ENCODE measurements around the gene NQO2.

The NQO2 gene, protein sequence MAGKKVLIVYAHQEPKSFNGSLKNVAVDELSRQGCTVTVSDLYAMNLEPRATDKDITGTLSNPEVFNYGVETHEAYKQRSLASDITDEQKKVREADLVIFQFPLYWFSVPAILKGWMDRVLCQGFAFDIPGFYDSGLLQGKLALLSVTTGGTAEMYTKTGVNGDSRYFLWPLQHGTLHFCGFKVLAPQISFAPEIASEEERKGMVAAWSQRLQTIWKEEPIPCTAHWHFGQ

DNA sequence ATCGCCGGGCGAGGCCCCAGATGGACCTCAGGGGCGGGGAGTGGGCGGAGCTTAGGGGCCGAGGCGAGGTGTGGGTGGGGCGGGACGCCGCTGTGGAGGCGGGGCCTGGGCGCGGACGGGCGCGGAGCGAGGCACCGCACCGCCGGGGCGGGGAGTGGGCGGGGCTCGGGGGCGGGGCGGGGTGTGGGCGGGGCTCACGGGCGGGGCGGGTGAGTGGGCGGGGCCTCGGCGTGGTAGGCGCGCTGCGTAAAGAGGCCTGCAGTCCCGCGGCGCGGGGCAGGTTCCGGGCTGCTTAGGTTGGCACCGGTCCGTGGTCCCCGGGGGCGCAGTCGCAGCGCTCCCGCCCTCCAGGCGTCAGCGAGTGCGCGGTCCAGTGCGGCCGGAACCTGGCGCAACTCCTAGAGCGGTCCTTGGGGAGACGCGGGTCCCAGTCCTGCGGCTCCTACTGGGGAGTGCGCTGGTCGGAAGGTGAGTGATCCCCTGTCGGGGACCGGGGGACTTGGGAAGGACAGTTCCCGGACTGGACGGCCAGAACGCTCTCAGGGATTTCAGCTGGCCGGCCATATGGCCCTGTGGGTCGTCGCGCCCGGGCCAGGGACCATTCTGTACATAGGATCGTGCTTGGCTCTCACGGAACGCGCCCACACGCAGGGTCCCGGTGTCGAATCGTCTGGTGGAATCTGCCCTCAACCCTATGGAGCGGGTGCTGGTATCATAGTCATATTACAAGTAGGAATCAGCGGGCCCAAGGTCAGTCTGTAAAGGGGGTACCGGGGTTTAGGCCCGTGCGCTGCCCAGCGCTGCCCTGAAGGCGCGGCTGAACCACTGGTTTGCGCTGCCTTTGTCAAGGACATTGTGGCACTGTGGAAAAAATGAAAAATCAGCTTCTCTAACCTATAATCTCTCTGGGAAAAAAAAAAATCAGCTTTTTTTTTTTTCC is at the start of gene NQO2:
Gene NQO2 (plus strand): TSS at position 277 of the 940 bp plus-strand sequence. CDS start 6,659 bp downstream, outside the sequence.
- peak; percentile 85 for TF ChIP-seq POLR2A (IDR thresholded peaks at IDR 0.05; ENCODE audit: extremely low read depth, insufficient read length)
- TF ChIP-seq CTCF (IDR thresholded peaks at IDR 0.05; ENCODE audit: low read depth, low read length), result no peak
- TF ChIP-seq MYC (IDR thresholded peaks at IDR 0.05; ENCODE audit: low read depth, low read length), result peak; percentile 28; the same call in 1 of the 2 replicates
- TF ChIP-seq, protein P1, sequence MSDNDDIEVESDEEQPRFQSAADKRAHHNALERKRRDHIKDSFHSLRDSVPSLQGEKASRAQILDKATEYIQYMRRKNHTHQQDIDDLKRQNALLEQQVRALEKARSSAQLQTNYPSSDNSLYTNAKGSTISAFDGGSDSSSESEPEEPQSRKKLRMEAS (IDR thresholded peaks at IDR 0.05; ENCODE audit: low read depth, low read length), result peak; percentile 43; the same call in 1 of the 2 replicates
- H3K4me3 ChIP-seq (ENCODE audit: low read depth, low read length), result peak within 1 kb of the TSS; percentile 70
- peak; percentile 86 for DNase-seq (ENCODE audit: low read depth)

- TF ChIP-seq CTCF (IDR thresholded peaks at IDR 0.05; ENCODE audit: low read depth, low read length) (no peak), MYC (IDR thresholded peaks at IDR 0.05; ENCODE audit: low read depth, low read length) (no peak), POLR2A (IDR thresholded peaks at IDR 0.05; ENCODE audit: extremely low read depth, insufficient read length) (no peak)
- TF ChIP-seq, protein P1 (IDR thresholded peaks at IDR 0.05; ENCODE audit: low read depth, low read length), result no peak
- DNase-seq (ENCODE audit: low read depth), result no peak
- H3K4me3 ChIP-seq (ENCODE audit: low read depth, low read length), result no peak overlapping the region
Observed at GRCh38 chr6:2950713-2951112, 49.0 kb upstream of the NQO2 start.

DNA sequence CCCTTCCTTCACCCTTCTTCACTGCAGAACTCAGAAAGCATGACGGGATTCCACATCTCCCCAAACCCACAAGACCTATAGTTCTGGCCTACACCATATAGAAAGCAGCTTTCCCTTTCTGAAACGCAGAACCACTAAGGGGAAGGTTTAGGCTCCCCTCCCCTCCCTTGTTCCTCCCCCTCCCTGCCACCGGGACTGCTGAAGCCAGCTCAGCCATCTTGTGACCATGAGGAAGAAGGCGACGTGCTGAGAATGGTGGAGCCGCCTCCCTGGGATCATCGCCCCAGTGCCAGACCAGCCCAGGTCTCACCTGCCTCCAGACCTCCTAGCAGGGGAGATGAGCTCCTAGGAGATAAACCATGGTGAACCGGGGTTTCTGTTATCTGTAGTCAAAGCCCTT is 48.0 kb upstream of the NQO2 start:
- H3K4me3 ChIP-seq (ENCODE audit: low read depth, low read length), result no peak overlapping the region
- no peak for TF ChIP-seq MYC (IDR thresholded peaks at IDR 0.05; ENCODE audit: low read depth, low read length)
- TF ChIP-seq POLR2A (IDR thresholded peaks at IDR 0.05; ENCODE audit: extremely low read depth, insufficient read length), result no peak
- TF ChIP-seq CTCF (IDR thresholded peaks at IDR 0.05; ENCODE audit: low read depth, low read length), result no peak
- TF ChIP-seq, protein P1 (IDR thresholded peaks at IDR 0.05; ENCODE audit: low read depth, low read length), result no peak
- DNase-seq (ENCODE audit: low read depth), result peak; percentile 25

- H3K4me3 ChIP-seq (ENCODE audit: low read depth, low read length), result no peak overlapping the region
- TF ChIP-seq MYC (IDR thresholded peaks at IDR 0.05; ENCODE audit: low read depth, low read length), result 0 out of 2 replicates have a peak, but pooled peaks have one; percentile 47
- TF ChIP-seq CTCF (IDR thresholded peaks at IDR 0.05; ENCODE audit: low read depth, low read length), result peak; percentile 98
- TF ChIP-seq, protein P1 (IDR thresholded peaks at IDR 0.05; ENCODE audit: low read depth, low read length), result peak; percentile 46; the same call in 1 of the 2 replicates
- TF ChIP-seq POLR2A (IDR thresholded peaks at IDR 0.05; ENCODE audit: extremely low read depth, insufficient read length), result no peak
- peak; percentile 86 for DNase-seq (ENCODE audit: low read depth)
Observed at GRCh38 chr6:2952557-2953095, 47.1 kb upstream of the NQO2 start.

DNA sequence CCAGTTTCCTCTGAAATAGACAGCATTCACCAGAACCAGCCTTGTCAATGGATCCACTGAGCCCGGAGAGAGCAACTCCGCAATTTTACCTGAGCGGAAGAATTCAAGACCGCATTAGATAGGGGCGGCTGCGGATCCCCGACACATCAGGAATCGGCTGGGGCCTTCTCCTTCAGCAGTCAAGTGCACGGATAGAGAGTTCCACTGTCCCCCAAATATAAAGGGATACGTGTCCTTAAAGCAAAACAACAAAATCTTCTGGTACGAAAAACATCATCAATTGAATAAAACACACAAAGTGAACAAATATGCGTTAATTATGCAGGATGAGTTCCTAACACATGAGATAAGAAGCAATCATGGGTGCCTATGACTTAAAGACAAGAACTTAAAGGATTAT is 46.6 kb upstream of the NQO2 start:
- H3K4me3 ChIP-seq (ENCODE audit: low read depth, low read length), result no peak overlapping the region
- DNase-seq (ENCODE audit: low read depth), result no peak
- TF ChIP-seq CTCF (IDR thresholded peaks at IDR 0.05; ENCODE audit: low read depth, low read length), result no peak
- no peak for TF ChIP-seq MYC (IDR thresholded peaks at IDR 0.05; ENCODE audit: low read depth, low read length)
- TF ChIP-seq, protein P1 (IDR thresholded peaks at IDR 0.05; ENCODE audit: low read depth, low read length), result no peak
- TF ChIP-seq POLR2A (IDR thresholded peaks at IDR 0.05; ENCODE audit: extremely low read depth, insufficient read length), result no peak
